ENCODE results near the gene CFL2. TPM values are rescaled to one million over a fixed set of nuclear protein-coding genes. Genes with fewer than 3 reads are reported as not detected.
A peak's percentile ranks its signal among the peaks of the same experiment; 100 is the strongest.

Gene CFL2
- total RNA-seq, 1 experiment from 2014 or later = 55.2 TPM

GRCh38 chr14:34715127-34715863, 902 bp upstream of the CFL2 start:
- Histone ChIP-seq H3K4me3 (replicated peaks in 1 of 2; ENCODE audit: low read depth in 1 of 2, low read length in 2 of 2) (peak overlapping the region; percentile 73), H3K4me2 (ENCODE audit: low read length) (peak overlapping the region; percentile 88), H3K79me2 (ENCODE audit: insufficient read depth, low read length) (peaks cover 29% of the 10 kb centered on the region), H4K20me1 (ENCODE audit: insufficient read depth) (no peaks in the 10 kb centered on the region), H3K9me2 (ENCODE audit: insufficient read depth) (no peaks in the 10 kb centered on the region), H3K27me3 (ENCODE audit: insufficient read depth, low read length) (no peaks in the 10 kb centered on the region), H3K36me3 (ENCODE audit: control insufficient read depth in 1 of 2, insufficient read depth in 2 of 2, low read length in 2 of 2) (peaks cover 4 to 11% of the 10 kb centered on the region in 2 experiments; a peak in 2 of 4 replicates), H2AFZ (ENCODE audit: low read depth, low read length, poor library complexity, severe bottlenecking) (no peak overlapping the region), H3K9ac (ENCODE audit: low read length) (peak overlapping the region; percentile 84), H3K9me3 (ENCODE audit: control insufficient read depth in 1 of 2, insufficient read depth in 1 of 2, low read depth in 1 of 2, low read length in 2 of 2) (no peaks in the 10 kb centered on the region), H3K4me1 (ENCODE audit: control insufficient read depth in 1 of 2, insufficient read depth in 2 of 2, low read length in 2 of 2) (peaks cover 10 to 41% of the 10 kb centered on the region in 2 experiments), H3K27ac (ENCODE audit: low read depth, low read length) (peak overlapping the region; percentile 73)
- ATAC-seq (no peak), DNase-seq (ENCODE audit: low read depth, low spot score) (no peak)
- BruUV-seq (replicated peaks) = TSS peak; percentile 66
- no peak for TF ChIP-seq POLR2AphosphoS5 (IDR thresholded peaks at IDR 0.05; ENCODE audit: low read depth, low read length)
- TF ChIP-seq ATF3 (IDR thresholded peaks at IDR 0.05) = no peak
- no peak for TF ChIP-seq SRF (IDR thresholded peaks at IDR 0.05; ENCODE audit: low read depth)
- TF ChIP-seq EZH2 (IDR thresholded peaks at IDR 0.05) = no peak
- TF ChIP-seq FOSL1 (IDR thresholded peaks at IDR 0.05; ENCODE audit: low read depth) = no peak
- no peak for TF ChIP-seq RAD21 (IDR thresholded peaks at IDR 0.05; ENCODE audit: low read depth)
- TF ChIP-seq EGR1 (IDR thresholded peaks at IDR 0.05; ENCODE audit: low read depth) = no peak; the same call in 1 of the 2 replicates
- no peak for TF ChIP-seq JUND (IDR thresholded peaks at IDR 0.05)
- no peak for TF ChIP-seq ZNF274 (IDR thresholded peaks at IDR 0.05; ENCODE audit: low read depth, low read length)
- TF ChIP-seq MAX (IDR thresholded peaks at IDR 0.05) = no peak
- TF ChIP-seq ZBTB33 (IDR thresholded peaks at IDR 0.05; ENCODE audit: extremely low read depth, insufficient replicate concordance, low read length) = no peak
- no peak for TF ChIP-seq CBX3 (IDR thresholded peaks at IDR 0.05; ENCODE audit: low read depth)
- no peak for TF ChIP-seq ELF1 (IDR thresholded peaks at IDR 0.05; ENCODE audit: borderline replicate concordance, low read depth)
- no peak for TF ChIP-seq TCF7L2 (IDR thresholded peaks at IDR 0.05; ENCODE audit: borderline replicate concordance, extremely low read depth, insufficient read depth, insufficient read length)
- TF ChIP-seq ZFX (IDR thresholded peaks at IDR 0.05) = no peak
- intact Hi-C loops (cut with micrococcal nuclease) = no loop called here
- POLR2A ChIA-PET = interaction anchor here (1.1 kb wide), 1 partner anchor 14 kb away, joined by 3 read pairs; no protein-coding TSS in a partner anchor
- RAD21 ChIA-PET (ENCODE audit: low non-redundant PET in 1 of 2, low total read pairs in 2 of 2, uncharacterized antibody in 2 of 2, unreplicated experiment in 2 of 2) = interaction anchor here in 1 of 2 experiments (1.1 kb wide), 1 partner anchor 19 kb away, joined by 3 read pairs; no protein-coding TSS in a partner anchor
- CTCF ChIA-PET = interaction anchor here (1.0 kb wide), 1 partner anchor 8 kb away, joined by 4 read pairs; no protein-coding TSS in a partner anchor

Data from HCT116 (cell line).